ENCODE data around the gene FEZF2.

The FEZF2 gene

GRCh38 chr3:62373215-62373614 lies at the start of gene FEZF2:
FEZF2 (minus strand) TSS chr3:62373550; CDS start chr3:62372868, 682 bp downstream.
- no peak for DNase-seq

GRCh38 chr3:62421207-62421606 lies 47.9 kb upstream of the FEZF2 start:
- DNase-seq: no peak

DNA sequence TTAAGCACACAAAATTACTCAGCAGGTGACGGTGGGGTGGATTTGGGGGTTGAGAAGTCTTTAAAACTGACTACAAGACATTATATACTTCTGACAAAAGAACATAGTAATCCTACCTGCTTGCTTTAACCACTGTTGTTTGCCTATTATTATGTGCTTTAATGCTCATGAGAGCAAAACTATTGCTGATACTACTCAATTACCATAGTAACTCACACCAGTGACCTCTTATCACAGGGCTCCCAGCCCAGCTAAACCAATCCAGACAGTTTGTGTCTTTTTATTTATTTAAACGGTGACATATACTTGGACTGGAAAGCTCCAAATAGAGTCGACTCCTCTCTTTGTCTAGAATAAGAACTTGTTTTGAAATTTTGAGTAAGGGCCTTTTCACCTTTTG lies 42.8 kb upstream of the FEZF2 start:
- no peak for DNase-seq

DNA sequence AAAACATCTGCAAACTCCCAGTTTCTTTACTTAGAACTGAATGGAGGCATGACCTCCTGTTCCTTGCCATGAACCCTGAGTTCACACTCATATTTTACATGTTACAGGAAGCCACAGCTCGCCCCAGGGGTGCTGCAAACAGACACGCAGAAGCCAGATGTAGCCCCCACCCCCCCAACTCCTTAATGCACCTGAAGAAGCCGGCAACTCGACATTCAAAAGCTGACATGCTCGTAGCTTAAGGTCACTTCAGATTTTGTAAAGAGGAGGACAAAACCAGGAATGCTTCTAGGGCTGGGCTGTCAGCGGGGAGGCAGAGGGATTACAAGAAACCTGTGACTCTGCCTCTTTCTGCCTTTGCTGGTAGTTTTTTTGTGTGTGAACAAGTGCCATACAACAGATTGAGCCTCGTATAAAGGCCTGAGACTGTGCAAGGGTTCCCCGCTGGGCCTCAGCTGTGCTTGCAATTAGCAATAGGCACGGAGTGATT lies 42.0 kb upstream of the FEZF2 start:
- DNase-seq: no peak

DNA sequence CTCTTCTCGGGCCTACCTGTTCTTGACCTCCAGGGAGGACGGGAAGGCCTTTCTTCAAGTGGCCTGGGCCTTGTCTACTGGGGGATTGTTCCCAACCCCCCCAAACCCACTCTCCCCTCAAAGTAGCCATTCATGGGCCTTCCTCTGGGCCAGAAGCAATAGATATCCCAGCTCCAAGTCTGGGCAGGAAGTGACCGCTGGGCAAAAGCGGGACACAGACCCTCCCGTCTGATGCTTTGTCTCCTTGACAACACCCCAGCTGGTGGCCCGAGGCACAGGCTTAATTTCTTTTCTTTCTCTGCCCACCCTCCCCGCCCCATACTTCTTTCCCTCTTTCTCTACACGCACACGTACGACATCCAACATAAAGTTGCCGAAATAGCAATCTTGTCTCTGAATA lies 41.4 kb upstream of the FEZF2 start:
- no peak for DNase-seq

DNA sequence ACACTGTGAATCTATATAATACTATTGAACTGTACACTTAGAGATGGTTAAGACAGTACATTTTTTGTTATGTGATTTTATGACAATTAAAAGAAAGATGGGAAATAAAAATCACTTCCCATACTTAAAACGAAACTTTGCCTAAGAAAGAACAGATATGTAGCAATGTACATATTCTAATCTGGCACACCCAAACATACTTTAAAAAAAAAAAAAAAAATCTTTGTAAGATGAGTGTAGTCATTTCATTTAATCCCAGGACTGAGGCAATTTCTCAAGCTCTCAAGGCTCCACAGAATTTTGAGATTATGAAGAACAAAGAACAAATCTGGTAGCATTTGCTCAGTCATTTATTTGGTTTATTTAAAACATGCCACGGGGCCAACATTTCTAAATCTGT lies 40.3 kb upstream of the FEZF2 start:
- no peak for DNase-seq

- no peak for DNase-seq
Measured at GRCh38 chr3:62406945-62407344, 33.6 kb upstream of the FEZF2 start.

GRCh38 chr3:62405566-62405965 lies 32.2 kb upstream of the FEZF2 start:
- DNase-seq: no peak

- no peak for DNase-seq
Measured at GRCh38 chr3:62405135-62405534, 31.8 kb upstream of the FEZF2 start.

GRCh38 chr3:62404321-62404720 lies 31.0 kb upstream of the FEZF2 start:
- no peak for DNase-seq

GRCh38 chr3:62403765-62404164 lies 30.4 kb upstream of the FEZF2 start:
- DNase-seq: no peak

GRCh38 chr3:62392626-62393292 lies 19.4 kb upstream of the FEZF2 start:
- no peak for DNase-seq

DNA sequence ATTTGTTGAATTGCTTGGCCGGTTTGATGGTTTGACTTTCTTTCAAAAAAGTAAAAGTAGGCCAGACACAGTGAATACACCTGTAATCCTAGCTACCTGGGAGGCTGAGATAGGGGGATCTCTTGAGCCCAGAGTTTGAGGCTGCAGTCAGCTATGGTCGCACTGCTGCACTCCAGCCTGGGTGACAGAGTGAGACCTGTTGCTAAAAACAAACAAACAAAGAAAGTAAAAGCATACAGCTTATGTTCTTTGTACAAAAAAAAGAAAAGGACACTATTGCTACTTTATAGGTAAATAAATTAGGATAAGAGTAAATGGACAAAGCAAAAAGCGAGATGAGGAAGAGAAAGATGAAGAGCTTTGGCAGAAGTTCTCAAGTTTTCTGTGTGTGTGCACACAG lies 13.9 kb upstream of the FEZF2 start:
- no peak for DNase-seq

- no peak for DNase-seq
Measured at GRCh38 chr3:62379321-62379798, 6.0 kb upstream of the FEZF2 start.

GRCh38 chr3:62378921-62379320 lies 5.6 kb upstream of the FEZF2 start:
- DNase-seq: no peak

GRCh38 chr3:62378311-62378789 lies 5.0 kb upstream of the FEZF2 start:
- DNase-seq: no peak

DNA sequence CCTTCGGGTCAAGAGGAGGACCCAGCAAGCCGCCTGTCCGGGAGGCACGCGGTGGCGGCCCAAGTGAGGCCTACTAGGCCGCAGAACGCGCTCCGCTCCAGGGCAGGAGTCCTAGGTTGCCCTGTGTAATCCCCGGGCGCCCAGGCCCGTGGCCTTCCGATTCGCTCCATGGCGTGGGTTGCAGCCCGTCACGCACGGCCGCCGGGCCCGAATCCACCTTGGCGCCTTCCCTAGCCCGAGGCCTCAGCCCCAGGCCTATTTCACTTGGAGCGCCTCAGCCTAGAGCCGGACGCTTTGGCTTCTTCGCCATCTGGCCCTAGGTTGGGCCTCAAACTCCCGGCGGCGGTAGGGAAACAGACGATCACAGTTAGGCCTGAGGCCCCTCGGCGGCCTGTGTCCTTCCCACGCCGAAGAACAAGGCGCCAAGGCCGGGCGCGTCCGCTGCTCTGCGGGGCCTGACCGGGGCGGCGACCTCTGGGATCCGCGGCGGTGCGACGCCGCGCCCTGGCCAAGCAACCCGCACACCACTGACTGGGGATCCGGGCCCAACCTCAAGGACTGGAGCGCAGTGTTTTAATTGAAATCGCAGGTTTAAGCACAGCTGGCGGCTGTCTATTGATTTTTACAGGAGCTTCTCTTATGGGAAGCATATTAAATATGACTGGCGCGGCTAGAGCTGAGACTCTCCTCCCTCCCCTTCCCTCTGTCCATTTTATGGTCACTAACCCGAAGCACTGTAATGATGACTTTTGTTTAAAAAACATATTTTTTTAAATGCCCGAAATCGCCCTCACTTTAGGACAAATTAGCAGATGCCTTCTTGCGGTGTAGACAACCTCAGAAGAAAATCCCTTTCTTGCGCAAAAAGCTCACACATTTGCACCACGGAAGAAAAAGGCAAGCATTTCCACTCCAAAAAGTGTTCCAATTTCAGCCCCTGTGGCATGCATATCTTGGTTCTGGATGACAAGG lies 3.8 kb upstream of the FEZF2 start:
- DNase-seq: no peak

DNA sequence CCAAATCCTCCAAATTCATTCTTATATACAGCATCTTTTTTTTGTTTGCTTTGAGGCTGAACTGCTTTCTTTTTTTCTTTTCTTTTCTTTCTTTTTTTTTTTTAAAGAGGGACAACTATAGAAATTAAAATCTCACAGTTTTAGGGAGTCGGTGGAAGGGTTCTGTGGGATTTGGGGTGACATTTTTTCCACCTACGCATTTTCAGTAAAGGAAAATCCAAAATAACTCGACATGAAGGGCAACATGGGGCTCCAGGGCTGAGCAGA lies 3.0 kb upstream of the FEZF2 start:
- DNase-seq: no peak

GRCh38 chr3:62375655-62376453 lies 2.5 kb upstream of the FEZF2 start:
- no peak for DNase-seq

- no peak for DNase-seq
Measured at GRCh38 chr3:62374341-62375218, 1.2 kb upstream of the FEZF2 start.

DNA sequence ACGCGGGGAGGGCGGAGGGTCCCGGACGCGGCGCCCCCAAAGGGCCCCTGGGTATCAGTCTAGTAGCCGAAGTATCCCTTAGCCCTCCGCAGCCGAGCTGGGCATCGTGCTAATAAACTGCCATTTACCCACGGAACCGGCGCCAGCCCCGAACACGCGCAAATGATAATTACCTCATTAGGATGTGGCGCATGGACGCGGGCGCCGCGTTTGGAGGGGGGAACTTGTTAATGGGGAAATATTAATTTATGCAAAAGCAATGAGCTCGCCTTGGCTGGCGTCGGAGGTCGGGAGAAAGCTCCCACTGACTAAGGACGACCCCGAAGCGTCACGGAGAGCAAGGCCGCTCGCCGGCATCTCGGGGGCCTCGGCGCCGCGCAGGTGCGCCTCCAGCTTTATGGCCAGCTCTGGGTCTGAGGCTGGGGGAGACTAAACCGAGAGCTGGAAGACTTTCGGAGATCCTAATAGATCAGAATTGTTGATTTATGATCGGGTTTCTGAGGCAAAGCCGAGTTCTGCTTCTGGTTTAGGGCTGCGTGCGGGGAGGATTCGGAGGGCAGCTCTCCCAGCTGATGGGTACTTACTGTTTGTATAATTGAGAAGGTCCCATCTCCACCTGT lies 474 bp upstream of the FEZF2 start:
- DNase-seq: no peak

GRCh38 chr3:62372621-62373041 lies 719 bp downstream of the FEZF2 start:
- DNase-seq: no peak
